IPS-11a (cell line): ENCODE measurements around the gene PHF12.
"Not testable (repeated sequence)": the region's sequence is repeated elsewhere in the genome, so short reads cannot be mapped to it uniquely, and the experiment has no call there.

ENCODE experiments used
- H3K4me3 ChIP-seq: one replicate; pipeline ENCODE4 v1.5.1; 2013; ENCODE audit warnings: low read depth, low read length, control low read depth

The PHF12 gene

DNA sequence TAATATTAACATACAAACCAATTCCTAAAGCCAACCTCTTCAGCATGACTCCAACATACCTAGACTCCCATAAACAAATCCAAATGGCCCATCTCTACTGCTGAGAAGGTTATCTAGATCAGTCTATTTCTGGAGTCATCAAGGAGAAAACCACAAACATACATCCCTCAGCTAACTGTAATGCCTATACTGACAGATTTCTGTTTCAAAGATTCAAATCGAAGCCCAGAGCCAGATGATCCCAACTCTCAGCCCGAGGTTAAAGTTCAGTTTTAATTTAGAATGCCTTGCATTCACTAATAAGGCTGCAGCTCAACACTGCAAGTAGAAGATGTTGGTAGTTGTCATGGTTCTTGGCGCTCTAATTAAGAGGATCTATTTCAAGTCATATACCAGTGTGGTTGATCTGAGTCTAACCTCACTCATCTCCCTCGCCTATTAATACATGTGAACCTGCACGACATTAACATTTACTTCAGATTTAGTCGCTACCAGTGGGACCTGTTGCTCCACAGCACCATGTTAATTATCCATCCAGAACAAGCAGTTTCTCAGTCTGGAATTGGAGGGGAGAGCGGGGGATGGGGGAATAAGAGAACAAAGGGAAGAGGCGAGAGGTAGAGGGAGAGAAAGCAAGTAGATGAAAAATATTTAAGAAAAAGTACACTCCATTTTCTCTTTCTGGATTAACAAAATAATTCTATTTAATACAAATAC lies 15.4 kb downstream of the PHF12 start:
- H3K4me3 ChIP-seq, result no peak overlapping the region

DNA sequence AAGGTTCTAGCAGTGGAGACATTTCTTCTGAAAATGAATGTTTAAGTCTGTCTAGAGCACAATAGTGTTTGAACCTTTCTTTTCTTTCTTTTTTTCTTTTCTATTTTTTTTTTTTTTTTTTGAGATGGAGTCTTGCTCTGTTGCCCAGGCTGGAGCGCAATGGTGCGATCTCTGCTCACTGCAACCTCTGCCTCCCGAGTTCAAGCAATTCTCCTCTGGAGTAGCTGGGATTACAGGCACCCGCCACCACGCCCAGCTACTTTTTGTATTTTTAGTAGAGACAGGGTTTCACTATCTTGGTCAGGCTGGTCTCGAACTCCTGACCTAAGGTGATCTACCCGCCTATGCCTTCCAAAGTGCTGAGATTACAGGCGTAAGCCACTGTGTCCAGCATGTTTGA lies 16.8 kb downstream of the PHF12 start:
- H3K4me3 ChIP-seq, result not testable (repeated sequence)

DNA sequence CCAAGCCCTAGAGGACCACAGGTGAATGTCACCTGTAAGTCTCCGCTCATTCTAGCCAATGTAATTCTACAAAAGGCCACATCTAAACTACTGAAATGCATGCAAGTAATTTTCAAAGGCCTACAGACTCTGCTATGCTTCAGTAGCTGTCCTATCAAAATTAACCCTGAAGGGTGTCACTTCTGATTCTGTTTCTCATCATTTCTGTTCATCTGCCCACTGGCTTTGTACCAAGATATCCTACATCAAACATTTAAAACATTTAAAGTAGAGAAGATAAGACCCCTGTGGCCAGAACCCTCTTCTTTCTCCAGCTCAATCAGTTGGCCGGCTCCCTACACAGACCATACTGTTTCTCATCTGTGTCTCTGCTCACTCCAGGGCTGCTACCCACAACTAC lies 21.5 kb downstream of the PHF12 start:
- no peak overlapping the region for H3K4me3 ChIP-seq

DNA sequence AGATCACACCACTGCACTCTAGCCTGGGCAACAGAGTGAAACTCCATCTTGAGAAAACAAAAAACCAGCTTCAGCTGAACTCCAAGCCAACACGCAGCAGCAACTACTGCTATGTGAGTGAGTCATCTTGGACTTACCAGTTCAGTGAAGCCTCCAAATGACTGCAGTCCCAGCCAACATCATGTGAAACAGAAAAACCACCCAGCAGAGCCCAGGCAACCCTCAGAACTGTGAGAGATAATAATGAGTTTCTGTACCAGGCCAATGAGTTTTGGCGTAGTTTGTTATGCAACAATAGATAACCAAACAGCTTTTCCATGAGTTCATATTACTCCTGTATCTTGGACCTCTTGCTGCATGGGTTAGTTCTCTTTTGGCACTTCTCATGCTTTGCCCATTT lies 23.3 kb downstream of the PHF12 start:
- H3K4me3 ChIP-seq, result no peak overlapping the region

DNA sequence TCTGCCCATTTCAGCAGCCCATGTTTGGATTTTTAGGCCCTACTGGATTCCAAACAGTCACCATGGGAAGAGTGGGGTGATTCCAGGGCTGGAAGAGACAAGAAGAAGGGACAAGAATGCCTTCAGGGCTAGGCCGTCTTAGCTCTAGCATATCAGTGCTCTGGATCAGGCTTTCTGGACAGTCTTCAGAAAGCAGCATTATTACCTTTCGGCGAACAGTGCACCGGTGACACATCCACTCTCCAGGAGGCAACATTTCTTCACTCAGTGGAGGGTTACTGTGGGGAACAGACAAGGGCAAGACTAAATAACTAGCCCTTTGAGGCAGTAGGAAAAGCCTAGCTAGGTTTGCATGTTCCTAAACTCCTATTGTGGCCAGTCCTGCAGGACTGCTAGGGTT lies 24.5 kb downstream of the PHF12 start:
- H3K4me3 ChIP-seq, result no peak overlapping the region

DNA sequence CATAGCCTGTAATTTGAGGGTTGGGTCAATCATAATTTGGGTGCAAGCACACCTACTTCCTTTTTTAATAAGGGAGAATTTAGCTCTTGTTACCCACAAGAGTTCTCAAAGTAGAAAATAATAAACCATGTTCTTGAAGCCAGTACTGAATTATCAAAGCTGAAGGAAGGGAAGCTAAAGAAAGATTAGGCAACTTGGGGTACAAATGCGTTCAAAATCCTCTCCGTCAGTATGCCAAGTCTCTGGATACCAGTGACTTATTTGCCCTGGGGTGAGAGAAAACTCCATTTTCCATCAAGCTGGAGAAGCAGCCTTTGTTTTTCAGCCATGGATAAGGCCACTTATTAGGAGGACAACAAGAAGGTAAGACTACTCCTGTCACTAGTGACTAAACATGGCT lies 25.0 kb downstream of the PHF12 start:
- no peak overlapping the region for H3K4me3 ChIP-seq

DNA sequence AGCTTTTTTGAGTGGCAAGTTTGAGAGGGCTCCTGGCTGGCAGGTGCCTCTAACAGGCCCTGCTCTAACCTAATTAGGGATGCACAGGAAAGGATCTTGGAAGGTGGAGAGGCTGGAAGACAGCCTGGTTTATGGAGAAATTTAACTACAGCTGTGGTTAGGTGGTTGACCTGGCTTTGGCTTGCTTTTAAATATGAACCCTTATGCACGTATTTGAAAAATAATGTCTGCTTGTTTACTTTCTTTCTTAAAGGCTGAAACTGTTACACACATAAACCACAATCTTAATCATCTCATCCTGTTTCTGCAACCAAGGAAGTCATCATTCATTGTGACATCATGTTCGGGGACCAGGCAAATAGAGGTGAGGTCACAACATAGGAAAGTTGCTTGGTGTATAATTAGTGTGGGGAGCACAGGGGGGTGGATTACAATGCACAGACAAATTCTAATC lies 25.4 kb downstream of the PHF12 start:
- no peak overlapping the region for H3K4me3 ChIP-seq

DNA sequence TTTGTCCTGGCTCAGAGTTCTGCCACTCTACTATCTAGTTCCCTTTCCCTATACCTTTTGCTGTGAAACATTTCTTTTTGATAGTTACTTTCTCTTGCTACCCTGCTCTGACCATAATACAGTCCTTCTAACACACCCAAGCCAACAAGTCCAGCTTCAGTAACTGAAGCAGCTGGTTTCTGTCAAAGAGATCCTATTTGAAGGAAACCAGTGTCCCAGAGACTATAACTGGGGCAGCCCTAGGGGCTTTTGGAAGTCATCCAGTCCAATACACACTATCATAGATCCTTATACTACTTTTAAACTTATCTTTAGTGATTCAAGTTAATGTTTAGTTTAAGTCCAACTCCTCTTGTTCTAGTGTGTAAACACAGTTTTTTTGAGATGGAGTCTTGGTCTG lies 31.1 kb downstream of the PHF12 start:
- H3K4me3 ChIP-seq, result no peak overlapping the region

DNA sequence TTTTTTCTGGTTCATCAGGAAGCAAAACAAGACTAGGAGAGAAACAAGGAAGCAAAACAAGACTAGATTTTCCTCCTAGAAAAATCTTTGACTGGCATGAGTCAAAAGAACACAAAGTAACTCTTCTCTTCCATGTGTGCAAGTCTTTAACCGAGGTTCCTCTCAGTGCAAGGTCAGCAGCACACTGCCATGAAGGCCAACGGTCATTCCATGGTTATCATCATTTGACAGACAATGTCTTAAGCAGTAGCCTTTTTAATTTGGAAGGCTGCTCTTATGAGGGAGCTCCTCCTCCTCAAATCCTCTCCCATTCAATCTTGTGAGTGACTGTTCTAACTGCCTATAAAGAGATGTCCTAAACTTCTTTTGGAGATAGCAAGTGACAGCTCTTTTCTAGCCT lies 33.0 kb downstream of the PHF12 start:
- H3K4me3 ChIP-seq, result no peak overlapping the region

DNA sequence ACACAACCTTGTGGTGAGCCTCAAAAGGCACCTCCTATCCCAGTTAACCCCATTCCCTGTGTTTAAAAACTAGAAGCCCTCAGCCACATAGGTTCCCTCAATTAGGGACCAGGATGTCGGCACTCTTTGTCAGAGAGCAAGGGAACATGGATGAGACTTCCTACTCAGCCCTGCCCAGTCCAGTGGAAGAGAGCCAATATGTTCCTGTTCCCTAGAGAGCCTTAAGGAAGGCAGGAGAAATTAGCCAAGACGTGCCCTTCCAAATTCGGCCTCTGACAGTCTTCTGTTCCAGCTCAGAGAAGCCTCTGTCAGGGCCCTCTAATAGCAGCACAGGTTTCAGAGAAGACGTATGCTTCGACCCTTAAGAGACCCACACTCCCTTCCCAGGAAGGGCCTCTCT lies 33.9 kb downstream of the PHF12 start:
- no peak overlapping the region for H3K4me3 ChIP-seq

DNA sequence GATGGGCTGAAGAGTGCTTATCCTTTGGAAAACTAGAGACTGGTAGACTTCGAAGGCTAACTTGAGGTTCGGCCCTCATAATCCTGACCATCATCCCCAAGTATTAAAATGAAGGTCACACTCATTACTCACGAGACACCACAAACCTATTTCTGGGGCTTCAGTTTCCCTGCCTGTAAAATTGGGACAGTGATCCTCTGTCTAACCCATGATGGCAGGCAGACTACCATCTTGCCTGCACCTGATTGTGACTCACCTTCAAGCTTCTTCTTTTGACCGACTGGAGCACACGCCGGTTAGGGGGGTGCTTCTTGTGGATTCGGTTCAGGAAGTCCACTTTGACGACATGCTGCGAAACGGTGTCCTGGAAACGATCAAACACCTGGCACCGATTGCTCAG lies 34.3 kb downstream of the PHF12 start:
- H3K4me3 ChIP-seq, result no peak overlapping the region

DNA sequence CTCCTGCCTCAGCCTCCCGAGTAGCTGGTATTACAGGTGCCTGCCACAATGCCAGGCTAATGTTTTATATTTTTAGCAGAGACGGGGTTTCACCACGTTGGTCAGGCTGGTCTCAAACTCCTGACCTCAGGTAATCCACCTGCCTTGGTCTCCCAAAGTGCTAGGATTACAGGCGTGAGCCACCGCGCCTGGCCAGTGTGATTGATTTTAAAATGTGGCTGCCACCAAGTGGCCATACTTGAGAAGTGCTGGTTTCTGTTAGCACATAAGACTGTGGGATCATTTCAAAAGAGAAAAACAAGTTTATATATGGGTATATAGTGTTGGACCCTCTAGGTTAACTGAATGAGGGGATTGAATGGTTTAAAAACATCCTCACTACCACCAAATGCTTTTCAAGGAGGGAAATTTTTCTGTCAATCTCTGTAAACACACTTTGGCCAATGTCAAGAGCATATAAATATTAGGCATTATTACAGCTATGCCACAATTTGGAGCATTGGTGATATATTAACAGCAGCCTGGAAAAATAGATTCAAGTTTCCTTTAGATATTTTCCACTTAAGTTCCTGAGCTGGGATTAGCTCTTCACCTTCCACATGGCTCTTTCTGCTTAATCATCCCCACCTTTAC lies 34.9 kb downstream of the PHF12 start:
- no peak overlapping the region for H3K4me3 ChIP-seq

DNA sequence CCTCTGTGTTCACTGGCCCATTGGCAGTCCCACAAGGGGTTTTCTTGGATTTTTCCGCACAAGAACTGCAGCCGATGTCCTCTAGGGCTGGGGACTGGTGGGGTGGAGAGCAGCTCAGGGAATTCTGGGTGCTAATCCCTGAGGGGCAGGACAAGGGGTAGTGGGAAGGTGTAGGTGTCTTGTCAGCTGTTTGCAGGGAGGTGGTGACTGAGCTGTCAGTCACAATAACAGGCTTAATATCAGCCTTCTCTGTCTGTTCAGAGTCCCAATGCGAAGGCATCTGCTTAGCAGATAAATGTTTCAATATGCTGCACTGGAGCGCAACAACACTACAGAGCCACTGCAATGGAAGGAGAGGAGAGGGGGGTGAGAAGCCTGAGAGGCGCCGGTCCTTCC lies 38.4 kb downstream of the PHF12 start:
- H3K4me3 ChIP-seq, result no peak overlapping the region

DNA sequence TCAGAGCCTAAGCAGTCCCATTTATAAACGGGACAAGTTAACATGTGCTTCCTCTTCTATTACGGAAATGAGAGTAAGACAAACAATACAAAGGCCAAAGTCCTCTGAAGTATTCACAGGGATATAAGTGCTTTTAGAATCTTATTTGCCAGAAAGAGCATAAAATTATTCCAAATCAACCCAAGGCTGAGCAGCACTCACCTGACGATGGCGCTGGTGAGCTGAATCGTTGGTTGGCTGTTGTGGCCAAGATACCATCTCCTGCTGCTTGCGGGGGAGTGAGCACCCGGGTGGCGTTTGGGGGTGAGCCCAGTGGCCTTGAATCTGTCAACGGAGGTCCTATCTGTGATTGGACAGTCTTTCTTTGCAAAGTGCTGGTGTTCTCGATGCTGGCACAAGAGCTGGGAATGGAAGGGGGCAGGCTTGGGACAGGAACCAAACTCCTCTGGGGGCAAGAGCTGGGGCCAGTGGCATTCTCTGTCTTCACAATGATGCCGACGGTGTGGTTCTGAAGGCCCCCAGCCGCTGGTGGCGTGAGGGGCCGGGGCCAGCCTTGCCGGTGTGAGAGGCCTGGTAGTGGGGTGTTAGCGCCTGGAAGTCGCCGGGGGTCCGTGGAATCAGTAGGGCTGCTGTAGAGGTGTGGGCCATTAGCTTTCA lies 38.9 kb downstream of the PHF12 start:
- no peak overlapping the region for H3K4me3 ChIP-seq

DNA sequence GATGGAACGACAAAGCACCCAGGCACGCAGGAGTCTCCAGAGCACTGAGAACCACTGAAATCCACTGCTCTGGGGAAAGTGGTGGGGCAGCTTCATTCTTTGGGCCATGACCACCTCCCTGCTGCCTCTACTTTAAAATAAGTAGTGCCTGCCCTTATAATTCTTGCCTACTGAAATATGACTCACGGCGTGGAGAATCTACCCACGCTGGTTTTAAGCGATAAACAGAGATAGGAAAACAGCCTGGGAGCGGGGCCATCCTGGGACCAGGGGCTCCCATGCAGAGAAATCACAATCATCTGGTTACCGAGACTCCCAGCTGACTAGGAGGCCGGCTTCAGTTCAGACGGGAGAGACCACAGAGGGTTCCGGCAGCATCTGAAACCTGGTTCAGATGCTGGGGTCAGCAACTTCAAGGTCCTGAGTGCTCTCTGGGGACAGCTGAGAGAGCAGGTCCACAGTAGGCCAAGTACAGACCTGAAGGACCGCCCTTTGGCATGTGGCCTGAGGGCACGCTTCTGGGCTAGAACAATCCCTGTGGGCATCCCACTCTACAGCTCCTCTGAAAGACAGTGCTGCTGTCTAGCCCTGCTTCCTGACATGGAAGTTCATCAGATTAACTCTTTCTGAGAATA lies 39.8 kb downstream of the PHF12 start:
- no peak overlapping the region for H3K4me3 ChIP-seq

DNA sequence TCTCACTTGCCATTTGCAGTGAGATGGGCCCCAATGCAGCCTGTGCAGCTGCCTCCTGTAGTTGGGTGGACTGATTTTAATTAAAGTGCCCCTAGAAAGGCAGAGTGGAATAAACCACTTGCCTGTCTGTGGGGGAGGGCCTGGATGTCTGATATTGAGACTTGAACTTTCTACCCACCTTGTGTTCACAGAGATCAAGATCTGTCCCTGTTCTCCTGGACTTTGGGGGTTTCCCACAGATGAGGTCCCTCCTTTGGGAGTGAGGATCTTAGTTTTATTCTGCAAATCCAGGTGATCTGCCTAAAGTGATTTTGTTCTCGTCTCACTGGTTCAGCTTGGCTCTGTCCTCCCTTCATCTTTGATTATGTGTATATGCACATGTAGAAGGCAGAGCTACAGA lies 40.8 kb downstream of the PHF12 start:
- no peak overlapping the region for H3K4me3 ChIP-seq

DNA sequence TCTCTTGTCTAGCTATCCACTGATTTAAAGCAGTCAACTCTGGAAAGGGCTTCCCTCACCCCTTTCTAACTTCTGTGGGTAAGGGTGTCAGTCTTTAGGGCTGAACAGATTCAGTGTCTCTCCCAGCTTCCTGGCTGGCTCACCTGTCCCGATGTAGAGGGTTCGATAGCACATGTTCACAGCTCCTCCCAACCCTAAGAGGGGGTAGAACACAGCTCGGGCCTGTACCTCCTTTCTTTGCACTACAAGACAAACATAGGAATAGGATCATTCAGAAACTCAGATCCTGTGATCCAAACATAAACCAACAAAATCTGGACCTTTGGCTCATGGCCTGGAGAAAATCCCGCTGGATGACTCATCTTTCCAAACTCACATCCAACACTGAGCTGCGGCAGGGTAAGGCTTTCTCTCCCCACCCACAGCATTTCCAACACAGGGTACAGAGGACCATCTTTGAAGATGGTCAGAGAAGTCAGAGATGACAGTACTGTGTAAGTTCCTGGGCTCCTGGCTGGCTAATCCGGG lies 42.6 kb downstream of the PHF12 start:
- H3K4me3 ChIP-seq, result no peak overlapping the region

DNA sequence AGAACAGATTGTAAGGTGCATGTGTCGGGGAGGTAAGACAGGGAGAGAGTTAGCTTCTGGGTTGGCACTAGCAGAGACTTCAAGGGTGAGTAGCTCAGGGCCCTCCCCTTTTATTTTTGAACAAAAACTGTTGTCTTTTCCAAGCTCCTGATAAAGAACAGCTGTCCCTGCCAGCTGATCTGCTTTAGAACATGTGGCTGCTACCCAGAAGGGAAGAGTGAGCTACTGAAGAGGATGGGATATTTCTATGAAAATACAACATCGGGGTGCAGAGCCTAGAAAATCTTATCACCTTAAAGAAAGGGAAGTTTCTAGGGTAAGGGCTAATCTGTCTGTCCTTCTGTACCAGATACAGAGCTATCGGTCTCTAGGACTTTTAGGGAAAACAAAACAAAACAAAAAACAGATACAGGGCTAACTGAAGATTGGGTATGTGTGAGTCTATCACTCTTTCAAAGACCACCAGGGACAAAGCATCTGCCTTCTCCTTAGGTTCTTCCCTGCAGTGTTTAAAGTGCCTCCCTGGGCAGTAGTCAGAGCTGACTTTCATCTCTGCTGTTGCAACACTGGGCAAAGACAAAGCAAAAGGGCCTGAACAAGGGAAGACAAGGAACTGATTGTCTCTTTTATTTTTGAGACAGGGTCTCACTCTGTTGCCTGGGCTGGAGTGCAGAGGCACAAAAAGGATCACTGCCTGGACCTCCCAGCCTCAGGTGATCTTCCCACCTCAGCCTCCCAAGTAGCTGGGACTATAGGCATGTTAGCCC lies 43.4 kb downstream of the PHF12 start:
- no peak overlapping the region for H3K4me3 ChIP-seq

DNA sequence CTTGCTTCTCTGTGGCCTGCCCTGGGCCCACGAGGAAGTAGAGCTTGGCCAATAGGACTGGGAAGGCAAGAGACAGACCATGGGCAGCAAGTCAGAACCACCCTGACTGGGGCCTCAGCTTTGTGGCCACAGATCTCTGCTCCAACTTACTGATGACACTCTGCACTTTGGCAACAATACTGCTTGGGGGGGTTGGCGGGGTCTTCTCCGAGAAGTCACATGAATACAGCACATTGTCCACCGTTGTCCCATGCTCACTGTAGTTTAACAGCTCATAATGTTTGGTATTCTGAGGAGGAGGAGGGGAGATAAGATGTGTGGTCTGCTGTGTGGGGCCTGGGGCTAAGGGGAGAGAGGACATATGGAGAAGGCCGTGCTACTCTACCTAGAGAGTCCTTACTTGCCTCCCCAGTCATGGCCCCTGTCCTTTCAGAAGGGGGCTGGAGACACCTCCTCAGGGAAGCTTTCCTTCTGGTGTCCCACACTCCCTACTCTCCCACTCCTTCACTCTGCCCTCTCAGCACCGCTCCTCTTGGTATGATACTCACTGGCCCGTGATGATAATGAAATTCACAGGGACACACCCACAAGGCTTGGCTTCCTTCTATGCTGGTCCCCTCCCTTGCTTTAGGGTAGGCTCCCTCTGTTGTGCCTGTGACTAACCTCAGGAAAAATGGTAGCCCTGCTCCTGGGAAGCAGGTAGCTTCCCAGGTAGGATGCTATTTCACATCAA lies 44.4 kb downstream of the PHF12 start:
- H3K4me3 ChIP-seq, result no peak overlapping the region

DNA sequence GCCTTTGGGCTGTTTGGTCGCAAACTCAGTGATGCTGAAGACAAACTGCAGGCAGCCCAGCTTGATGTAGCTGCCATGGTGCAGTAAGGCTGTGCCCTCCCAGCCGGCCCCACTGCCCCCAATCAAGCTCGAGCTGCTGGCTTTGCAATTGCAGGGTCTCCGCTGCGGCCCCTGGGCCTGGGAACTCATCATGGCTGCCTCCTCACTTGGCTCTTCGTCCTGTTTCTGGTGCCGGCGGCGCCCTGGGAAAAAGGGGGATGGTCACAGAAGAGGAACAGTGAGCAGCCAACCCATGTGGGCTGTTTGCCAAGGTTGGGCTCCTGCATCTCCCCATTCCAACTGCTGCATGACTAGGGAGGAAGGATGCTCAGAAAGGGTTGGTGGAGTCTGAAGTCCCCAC lies 45.0 kb downstream of the PHF12 start:
- H3K4me3 ChIP-seq, result no peak overlapping the region
